Loucy (cell line): ENCODE data around the gene LMTK3.

Experiments used
- H2AFZ ChIP-seq: fragments of 200-600 bp; sonication (generic); 2 replicates; pipeline ENCODE4 v1.6.0; 2016; ENCODE audit warnings: antibody characterized with exemption, mild to moderate bottlenecking, low read length, moderate library complexity
- H3F3A ChIP-seq: fragments of 200-600 bp; 2 replicates; pipeline ENCODE4 v1.6.0; 2016; ENCODE audit warnings: antibody characterized with exemption, low read depth, mild to moderate bottlenecking
- H3K27me3 ChIP-seq: fragments of 200-600 bp; sonication (generic); 2 replicates; pipeline ENCODE4 v1.6.1; 2014; ENCODE audit warnings: low read length, mild to moderate bottlenecking; ENCODE audit not compliant: insufficient read depth, poor library complexity, severe bottlenecking
- H3K36me3 ChIP-seq: fragments of 200-600 bp; sonication (generic); 2 replicates; pipeline ENCODE4 v1.6.1; 2016; ENCODE audit warnings: low read length; ENCODE audit not compliant: insufficient read depth
- H3K4me1 ChIP-seq: fragments of 200-600 bp; sonication (generic); 2 replicates; pipeline ENCODE4 v1.5.1; 2014; ENCODE audit warnings: low read length, mild to moderate bottlenecking; ENCODE audit not compliant: insufficient read depth, poor library complexity, severe bottlenecking
- H3K4me2 ChIP-seq: fragments of 200-600 bp; sonication (generic); 2 replicates; pipeline ENCODE4 v1.6.0; 2014; ENCODE audit warnings: antibody characterized with exemption, low read length, low read depth, mild to moderate bottlenecking; ENCODE audit not compliant: poor library complexity, severe bottlenecking
- H3K4me3 ChIP-seq: fragments of 200-600 bp; sonication (generic); 2 replicates; pipeline ENCODE4 v1.5.1; 2014; ENCODE audit warnings: low read length, mild to moderate bottlenecking, mixed read lengths; ENCODE audit not compliant: poor library complexity, severe bottlenecking
- H3K79me2 ChIP-seq: fragments of 200-600 bp; sonication (generic); 2 replicates; pipeline ENCODE4 v1.6.1; 2014; ENCODE audit warnings: low read length; ENCODE audit not compliant: insufficient read depth
- H3K9ac ChIP-seq: fragments of 200-600 bp; sonication (generic); 2 replicates; pipeline ENCODE4 v1.6.0; 2014; ENCODE audit warnings: mild to moderate bottlenecking, low read depth, low read length, moderate library complexity; ENCODE audit not compliant: poor library complexity, severe bottlenecking
- H3K9me2 ChIP-seq: fragments of 200-600 bp; sonication (generic); replicated peaks from 2 replicates; pipeline ENCODE4 v1.6.1; 2016; ENCODE audit warnings: low read depth, low read length, mixed read lengths
- H3K9me3 ChIP-seq: fragments of 200-600 bp; sonication (generic); 2 replicates; pipeline ENCODE4 v1.6.1; 2014; ENCODE audit warnings: mild to moderate bottlenecking, antibody characterized with exemption, low read length, low read depth; ENCODE audit not compliant: insufficient read depth
- H4K20me1 ChIP-seq: fragments of 200-600 bp; sonication (generic); 2 replicates; pipeline ENCODE4 v1.6.0; 2014; ENCODE audit warnings: antibody characterized with exemption, low read length, mild to moderate bottlenecking; ENCODE audit not compliant: insufficient read depth, poor library complexity, severe bottlenecking
- CTCF ChIP-seq: fragments of 200-600 bp; sonication (generic); conservative IDR thresholded peaks from 2 replicates; pipeline ENCODE4 v1.5.1; 2014; ENCODE audit warnings: mild to moderate bottlenecking, antibody characterized with exemption, low read length
- EZH2phosphoT487 ChIP-seq: fragments of 200-600 bp; IDR thresholded peaks from 2 replicates; pipeline ENCODE4 v1.6.1; 2018; ENCODE audit warnings: antibody characterized with exemption, mild to moderate bottlenecking, moderate library complexity, borderline replicate concordance

Gene LMTK3

GRCh38 chr19:48530066-48530720, 18.6 kb upstream of the LMTK3 start:
- Histone ChIP-seq H3K9ac (no peak overlapping the region), H3F3A (no peaks in the 10 kb centered on the region), H3K4me1 (no peaks in the 10 kb centered on the region), H2AFZ (no peak overlapping the region), H3K9me2 (no peaks in the 10 kb centered on the region), H3K36me3 (no peaks in the 10 kb centered on the region), H3K79me2 (no peaks in the 10 kb centered on the region), H4K20me1 (no peaks in the 10 kb centered on the region), H3K9me3 (no peaks in the 10 kb centered on the region), H3K4me2 (no peak overlapping the region), H3K4me3 (no peak overlapping the region), H3K27me3 (no peaks in the 10 kb centered on the region)
- TF ChIP-seq EZH2phosphoT487 (no peak), CTCF (no peak)

GRCh38 chr19:48529156-48529555, 17.5 kb upstream of the LMTK3 start:
- Histone ChIP-seq H3K79me2 (no peaks in the 10 kb centered on the region), H3K4me3 (no peak overlapping the region), H3F3A (no peaks in the 10 kb centered on the region), H3K9me3 (no peaks in the 10 kb centered on the region), H3K9ac (no peak overlapping the region), H4K20me1 (no peaks in the 10 kb centered on the region), H2AFZ (no peak overlapping the region), H3K4me1 (no peaks in the 10 kb centered on the region), H3K27me3 (no peaks in the 10 kb centered on the region), H3K4me2 (no peak overlapping the region), H3K36me3 (no peaks in the 10 kb centered on the region), H3K9me2 (no peaks in the 10 kb centered on the region)
- no peak for TF ChIP-seq CTCF
- TF ChIP-seq EZH2phosphoT487 = no peak

- no peak overlapping the region for H2AFZ ChIP-seq
- TF ChIP-seq EZH2phosphoT487 = no peak
- no peaks in the 10 kb centered on the region for H3K36me3 ChIP-seq
- no peaks in the 10 kb centered on the region for H4K20me1 ChIP-seq
- H3K9me3 ChIP-seq = no peaks in the 10 kb centered on the region
- no peaks in the 10 kb centered on the region for H3K79me2 ChIP-seq
- H3K4me2 ChIP-seq = no peak overlapping the region
- H3K4me3 ChIP-seq = no peak overlapping the region
- no peaks in the 10 kb centered on the region for H3F3A ChIP-seq
- no peaks in the 10 kb centered on the region for H3K27me3 ChIP-seq
- H3K4me1 ChIP-seq = no peaks in the 10 kb centered on the region
- no peaks in the 10 kb centered on the region for H3K9me2 ChIP-seq
- no peak overlapping the region for H3K9ac ChIP-seq
Observed at GRCh38 chr19:48524732-48525131, 13.1 kb upstream of the LMTK3 start.

- Histone ChIP-seq H3K27me3 (no peaks in the 10 kb centered on the region), H4K20me1 (no peaks in the 10 kb centered on the region), H3K9me3 (no peaks in the 10 kb centered on the region), H3K4me2 (no peak overlapping the region), H3K36me3 (no peaks in the 10 kb centered on the region), H3K79me2 (no peaks in the 10 kb centered on the region), H3K9ac (no peak overlapping the region), H3F3A (no peaks in the 10 kb centered on the region), H3K4me3 (no peak overlapping the region), H3K4me1 (no peaks in the 10 kb centered on the region), H3K9me2 (no peaks in the 10 kb centered on the region), H2AFZ (no peak overlapping the region)
- TF ChIP-seq EZH2phosphoT487 = no peak
- TF ChIP-seq CTCF = no peak
Observed at GRCh38 chr19:48524221-48524620, 12.6 kb upstream of the LMTK3 start.
